Left ventricle myocardium superior (tissue), 1 donor: ENCODE results near the gene POU3F3. TPM values are rescaled to one million over a fixed set of nuclear protein-coding genes. Genes with fewer than 3 reads are reported as not detected.

ENCODE experiments used
- ATAC-seq: fragments of 200-7000 bp; cut with Tn5 transposase; one replicate; pipeline ENCODE4 v1.9.1; 2020; ENCODE audit warnings: mild to moderate bottlenecking, moderate library complexity
- DNase-seq: peaks from one replicate; pipeline ENCODE4 v3.0.0-alpha.2; 2020
- intact Hi-C: fragments of 100-400 bp; cut with micrococcal nuclease; formaldehyde crosslinking; loops from one replicate; pipeline ENCODE4 v1.11.0; 2022
- total RNA-seq: library from RNA; stranded (reverse); fragmentation: NEBNext Ultra II Directional; extraction: Animal tissue kit (Norgen Biotek cat#: 25700); gene quantifications from one replicate; pipeline ENCODE4 v1.2.1, GENCODE V29; 2021
- donor health status: DM: no; HTN: yes; CAD: no; lungs with severe emphysema.

POU3F3 gene
- total RNA-seq, 1 donor from 2014 or later = not detected

GRCh38 chr2:104845946-104846785, 7.7 kb upstream of the POU3F3 start:
- intact Hi-C loops = no loop called here
- DNase-seq = no peak
- ATAC-seq = no peak

DNA sequence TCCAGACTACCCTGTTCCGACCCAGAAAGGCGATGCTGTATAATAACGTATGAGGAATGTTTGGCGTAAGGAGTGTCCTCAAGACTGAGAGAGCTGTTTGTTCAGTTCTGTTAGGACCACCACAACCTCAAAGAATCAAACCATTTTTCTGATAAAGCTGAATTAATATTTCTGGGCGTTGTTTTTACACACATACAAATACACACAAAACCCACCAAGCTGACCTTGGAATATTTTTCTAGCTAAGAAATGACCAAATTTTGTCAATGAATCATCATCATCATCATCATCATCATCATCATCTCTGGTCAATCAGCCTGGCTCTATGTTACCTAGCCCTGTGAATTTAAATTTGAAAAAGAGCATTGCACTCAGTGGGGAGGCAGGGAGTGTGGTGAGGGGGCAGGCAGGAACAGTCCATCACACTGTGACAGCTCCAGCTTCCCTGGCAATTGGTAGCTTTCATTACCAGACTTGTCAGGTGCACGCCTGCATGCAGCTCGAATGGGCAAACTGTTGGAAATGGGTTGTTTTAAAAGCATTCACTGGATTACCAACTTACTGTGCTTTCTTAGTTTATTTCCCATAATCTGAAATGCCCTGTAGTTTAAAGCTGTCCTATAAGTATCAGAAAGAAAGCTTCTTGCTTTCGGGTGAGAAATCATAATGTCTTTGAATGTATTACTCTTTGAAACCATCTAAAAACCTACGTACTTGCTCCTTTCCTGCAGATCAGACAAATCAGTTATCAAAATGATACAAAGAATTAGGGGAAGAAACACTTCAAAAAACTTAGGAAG, 6.9 kb upstream of the POU3F3 start:
- ATAC-seq = no peak
- intact Hi-C loops = no loop called here

GRCh38 chr2:104847586-104848160, 6.2 kb upstream of the POU3F3 start:
- intact Hi-C loops = no loop called here
- ATAC-seq = no peak
- DNase-seq = no peak

More for the DNA sequence above, 6.9 kb upstream of the POU3F3 start:
- no peak for DNase-seq

DNA sequence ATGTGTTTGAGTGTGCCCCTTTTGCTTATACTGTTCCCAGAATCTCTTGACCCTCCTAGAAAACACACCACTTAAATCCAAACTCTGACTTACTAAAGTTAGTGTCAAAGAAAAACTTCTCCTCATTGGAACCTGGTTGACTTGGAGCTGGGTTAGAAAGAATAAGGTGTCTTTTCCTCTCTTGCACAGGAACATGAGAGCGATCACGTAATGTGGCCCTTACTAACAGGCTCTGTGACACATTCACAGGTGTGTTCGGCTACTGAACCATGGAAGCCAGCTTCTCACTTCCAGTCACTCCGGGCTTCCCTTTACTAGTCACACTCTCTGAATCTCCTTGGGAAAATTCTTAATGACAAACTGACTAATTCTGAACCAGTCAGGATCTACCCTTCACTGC, 5.4 kb upstream of the POU3F3 start:
- ATAC-seq = no peak
- no peak for DNase-seq
- intact Hi-C loops = no loop called here

DNA sequence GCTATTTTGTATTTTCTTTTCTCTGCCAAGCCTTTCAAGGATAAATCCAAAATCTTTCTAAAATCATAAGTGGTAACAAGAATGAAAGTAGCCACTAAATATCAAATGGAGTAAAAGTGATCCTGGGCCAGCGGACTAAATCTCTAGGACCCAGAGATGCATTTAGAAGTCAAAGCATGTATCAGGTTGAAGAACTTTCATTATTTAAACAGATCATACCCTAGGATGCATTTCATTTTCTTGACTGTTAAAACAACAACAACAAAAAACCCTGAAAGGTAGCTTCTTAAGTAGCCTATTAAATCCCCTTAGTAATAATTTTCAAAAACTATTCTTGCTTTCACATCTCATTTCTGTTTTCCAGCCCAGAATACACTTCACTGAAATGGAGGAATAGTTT, 4.8 kb upstream of the POU3F3 start:
- intact Hi-C loops = no loop called here
- ATAC-seq (no peak), DNase-seq (no peak)

DNA sequence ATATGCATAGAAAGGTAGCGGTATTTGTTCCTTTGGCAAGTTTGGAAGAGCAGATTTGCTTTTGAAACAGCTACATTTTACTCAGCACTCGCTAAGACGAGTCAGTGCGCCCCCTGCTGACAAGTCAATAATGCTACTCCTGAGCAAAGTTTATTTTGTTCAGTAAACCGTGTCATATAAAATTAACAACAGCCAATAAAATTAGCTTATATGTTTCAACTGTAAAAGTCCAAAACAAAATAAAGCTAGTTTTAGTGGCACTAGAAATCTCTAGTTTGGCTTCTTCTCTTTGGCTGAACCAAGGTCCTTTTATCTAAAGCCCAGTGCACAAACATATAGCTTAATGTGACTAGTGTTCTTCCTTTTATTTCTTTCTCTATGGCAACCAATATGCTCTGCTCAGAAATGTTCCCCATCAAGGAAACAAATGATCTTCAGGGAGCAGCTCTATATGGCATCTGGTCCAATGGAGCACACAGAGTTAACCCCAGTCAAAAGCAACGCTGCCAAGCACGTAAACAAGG, 4.2 kb upstream of the POU3F3 start:
- DNase-seq = no peak
- intact Hi-C loops = no loop called here
- ATAC-seq = no peak

DNA sequence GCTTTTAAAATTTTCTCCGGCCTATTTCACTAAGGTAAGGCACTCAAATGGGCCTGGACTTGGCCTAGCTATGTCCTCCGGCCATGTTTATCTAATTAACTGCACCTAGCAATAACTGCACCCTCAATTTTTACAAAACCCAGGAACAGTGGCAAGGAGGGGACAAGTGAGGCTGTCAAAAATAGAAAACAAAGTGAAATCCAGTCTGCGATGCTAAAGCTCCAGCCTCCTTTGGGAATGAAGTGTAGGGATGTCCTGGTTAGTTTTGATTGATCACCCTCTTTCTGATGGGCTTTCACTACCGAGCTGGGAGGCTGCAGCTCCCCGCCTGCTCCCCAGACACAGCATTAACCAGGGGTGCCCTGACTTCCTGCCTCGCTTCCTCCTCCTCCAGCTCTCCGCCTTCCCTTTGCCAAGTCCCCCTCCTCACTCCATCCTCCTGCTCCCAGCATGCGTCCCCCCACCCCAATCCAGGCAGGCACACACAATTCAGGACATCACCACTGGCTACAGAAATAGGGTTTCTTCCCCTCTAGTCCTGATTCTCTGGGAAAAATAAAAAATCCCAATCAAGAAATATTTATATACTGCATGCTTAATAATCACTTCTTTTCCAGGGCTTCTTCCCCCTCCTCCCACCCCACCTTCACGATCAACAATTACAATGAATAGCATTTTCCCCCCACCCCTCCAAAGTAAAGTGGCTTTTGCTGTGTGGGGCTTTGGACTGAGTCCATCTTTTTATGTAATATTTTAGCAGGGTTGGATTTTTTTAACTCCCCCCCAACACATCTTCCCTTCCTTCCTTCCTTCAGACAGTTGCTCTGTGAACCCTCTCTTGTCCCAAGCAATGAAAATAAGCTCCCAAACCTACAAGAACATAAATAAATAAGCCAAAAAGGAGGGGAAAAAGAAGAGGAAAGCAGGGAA, 3.3 kb upstream of the POU3F3 start:
- intact Hi-C loops = no loop called here
- no peak for ATAC-seq
- no peak for DNase-seq

DNA sequence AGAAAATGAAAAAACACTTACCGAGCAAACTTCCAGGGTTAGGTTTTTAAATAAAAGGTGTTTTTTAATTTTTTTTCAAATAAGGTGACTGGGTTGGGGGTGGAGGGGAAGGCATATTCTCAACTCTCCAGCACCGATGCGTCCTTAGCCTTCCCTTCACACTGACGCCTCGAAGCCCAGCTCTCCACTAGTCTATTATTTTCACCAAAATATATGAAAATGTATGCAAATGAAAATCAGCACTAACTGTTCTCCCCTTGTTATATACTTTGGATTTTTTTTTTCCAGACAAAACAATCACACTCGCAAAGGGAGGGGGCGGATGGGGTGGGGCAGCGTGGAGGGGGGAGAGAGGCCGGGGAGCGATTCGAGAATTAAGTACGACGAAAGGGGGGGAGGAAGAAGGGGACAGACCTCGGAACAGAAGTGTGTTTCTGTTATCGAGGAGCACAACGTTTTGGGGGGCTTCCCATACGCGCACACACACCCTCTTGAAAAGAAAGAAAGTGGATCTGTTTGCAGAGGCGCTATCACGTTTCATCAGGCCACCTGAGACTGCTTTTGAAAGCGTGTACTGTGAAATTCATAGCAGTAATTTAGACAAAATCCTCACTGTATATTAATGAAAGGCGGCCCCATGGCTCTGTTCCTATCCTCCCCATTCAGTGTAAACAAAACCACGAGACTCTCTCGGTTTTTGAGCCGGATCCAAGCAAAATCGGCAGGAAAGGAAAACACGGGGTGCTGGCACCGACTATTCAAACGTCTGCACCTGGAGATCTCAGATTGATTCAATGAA, 2.4 kb upstream of the POU3F3 start:
- intact Hi-C loops = no loop called here
- ATAC-seq (no peak), DNase-seq (no peak)

GRCh38 chr2:104852090-104852666, 1.7 kb upstream of the POU3F3 start:
- ATAC-seq = peak; percentile 43
- no peak for DNase-seq
- intact Hi-C loops = no loop called here

DNA sequence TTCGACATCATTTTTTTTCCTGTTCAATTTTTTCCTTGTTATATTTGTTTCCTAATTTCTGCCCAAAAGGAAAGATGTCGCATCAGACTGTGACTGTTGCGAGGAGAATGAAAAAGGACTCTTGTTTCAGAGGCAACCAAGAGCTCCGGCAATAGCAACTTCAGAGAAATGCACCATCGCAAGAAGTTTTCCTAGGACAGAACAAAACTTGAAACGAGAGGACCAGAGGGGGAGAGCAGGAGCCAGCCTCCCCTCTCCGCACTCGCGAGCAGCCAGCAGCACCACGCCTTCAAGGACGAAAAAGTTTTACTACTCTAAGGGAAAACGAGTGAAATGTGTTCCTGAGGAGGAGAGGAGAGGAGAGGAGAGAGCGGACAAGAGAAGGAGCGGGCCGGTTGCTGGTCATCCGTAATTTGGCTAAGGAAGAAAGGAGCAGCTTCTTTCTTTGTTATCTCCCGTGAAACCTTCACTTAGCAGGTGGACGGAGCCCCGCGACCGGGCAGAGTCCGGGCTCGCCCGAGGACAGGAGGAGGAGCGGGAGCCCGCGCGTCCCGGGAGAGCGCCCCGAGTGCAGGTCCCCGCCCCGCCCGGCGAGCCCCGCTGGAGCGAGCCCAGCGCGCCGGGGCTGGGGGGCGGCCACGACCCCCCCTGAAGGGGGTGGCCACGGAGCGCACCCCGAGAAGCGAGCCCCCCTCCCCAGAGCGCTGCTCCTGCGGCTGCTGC, 744 bp downstream of the POU3F3 start:
- intact Hi-C loops = no loop called here
- ATAC-seq (no peak), DNase-seq (no peak)

GRCh38 chr2:104855221-104856085, 1.5 kb downstream of the POU3F3 start:
- intact Hi-C loops = no loop called here
- no peak for ATAC-seq
- no peak for DNase-seq

DNA sequence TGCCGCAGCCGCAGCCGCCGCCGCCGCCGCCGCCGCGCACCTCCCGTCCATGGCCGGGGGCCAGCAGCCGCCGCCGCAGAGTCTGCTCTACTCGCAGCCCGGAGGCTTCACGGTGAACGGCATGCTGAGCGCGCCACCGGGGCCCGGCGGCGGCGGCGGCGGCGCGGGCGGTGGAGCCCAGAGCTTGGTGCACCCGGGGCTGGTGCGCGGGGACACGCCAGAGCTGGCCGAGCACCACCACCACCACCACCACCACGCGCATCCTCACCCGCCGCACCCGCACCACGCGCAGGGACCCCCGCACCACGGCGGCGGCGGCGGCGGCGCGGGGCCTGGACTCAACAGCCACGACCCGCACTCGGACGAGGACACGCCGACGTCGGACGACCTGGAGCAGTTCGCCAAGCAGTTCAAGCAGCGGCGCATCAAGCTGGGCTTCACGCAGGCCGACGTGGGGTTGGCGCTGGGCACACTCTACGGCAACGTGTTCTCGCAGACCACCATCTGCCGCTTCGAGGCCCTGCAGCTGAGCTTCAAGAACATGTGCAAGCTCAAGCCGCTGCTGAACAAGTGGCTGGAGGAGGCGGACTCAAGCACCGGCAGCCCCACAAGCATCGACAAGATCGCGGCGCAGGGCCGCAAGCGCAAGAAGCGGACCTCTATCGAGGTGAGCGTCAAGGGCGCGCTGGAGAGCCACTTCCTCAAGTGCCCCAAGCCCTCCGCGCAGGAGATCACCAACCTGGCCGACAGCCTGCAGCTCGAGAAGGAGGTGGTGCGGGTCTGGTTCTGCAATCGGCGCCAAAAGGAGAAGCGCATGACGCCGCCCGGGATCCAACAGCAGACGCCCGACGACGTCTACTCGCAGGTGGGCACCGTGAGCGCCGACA, 2.4 kb downstream of the POU3F3 start:
- ATAC-seq (no peak), DNase-seq (no peak)
- intact Hi-C loops = no loop called here

- intact Hi-C loops = no loop called here
- DNase-seq (no peak), ATAC-seq (no peak)
These were observed 3.0 kb downstream of the POU3F3 start for GRCh38 chr2:104856973-104857261.

DNA sequence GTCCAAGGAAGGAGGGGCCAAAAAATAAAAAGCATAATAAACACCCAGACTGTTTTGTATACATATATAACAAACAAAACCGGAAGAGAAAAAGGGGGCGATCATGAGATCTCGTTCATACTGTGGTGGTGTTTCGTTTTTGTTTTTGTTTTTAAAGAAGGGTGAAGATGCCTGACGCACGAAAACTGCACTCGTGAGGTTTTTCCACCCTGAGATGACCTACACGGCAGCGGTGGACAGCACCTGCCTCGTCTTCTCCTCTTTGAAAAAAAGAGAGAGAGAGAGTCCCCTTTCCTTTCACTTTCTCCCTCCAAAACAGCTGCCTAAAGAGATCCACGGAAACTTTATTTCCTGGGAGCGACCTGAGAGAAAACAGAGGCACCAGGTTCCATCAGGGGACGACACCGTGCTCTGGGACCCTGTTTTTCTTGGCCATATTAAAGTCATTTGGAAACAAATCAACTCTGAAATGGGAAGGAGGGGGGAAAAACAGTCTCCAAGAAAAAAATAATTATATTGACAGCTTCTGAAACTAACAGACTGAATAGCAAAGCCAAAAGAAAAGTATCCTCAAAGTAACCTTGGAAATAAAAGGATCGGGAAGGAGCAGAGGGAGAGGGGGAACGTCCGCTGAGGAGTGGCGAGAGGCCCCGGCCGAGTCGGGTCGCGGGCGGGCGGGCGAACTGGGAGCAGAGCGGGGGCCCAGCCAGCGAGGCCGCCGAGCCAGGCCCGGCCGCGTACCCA, 3.5 kb downstream of the POU3F3 start:
- ATAC-seq (no peak), DNase-seq (no peak)
- intact Hi-C loops = no loop called here
